Muscle of leg (tissue), 11 donors: ENCODE measurements around the gene TGM2. TPM values are rescaled to one million over a fixed set of nuclear protein-coding genes. Genes with fewer than 3 reads are reported as not detected.

Source experiments
- DNase-seq: peaks from one replicate; pipeline ENCODE4 v3.0.0; 2013
- H3K27ac ChIP-seq: one replicate; pipeline ENCODE4 v1.5.1; 2013; ENCODE audit warnings: mild to moderate bottlenecking, low read length, control low read depth
- H3K27me3 ChIP-seq: one replicate; pipeline ENCODE4 v1.6.1; 2013; ENCODE audit warnings: low read length; ENCODE audit not compliant: control insufficient read depth, insufficient read depth
- H3K36me3 ChIP-seq: one replicate; pipeline ENCODE4 v1.6.1; 2013; ENCODE audit warnings: low read length; ENCODE audit not compliant: control insufficient read depth, insufficient read depth
- H3K4me1 ChIP-seq: one replicate; pipeline ENCODE4 v1.6.1; 2013; ENCODE audit warnings: low read length; ENCODE audit not compliant: control insufficient read depth, insufficient read depth
- H3K4me3 ChIP-seq: one replicate; pipeline ENCODE4 v1.5.1; 2013; ENCODE audit warnings: low read length, control low read depth
- H3K9me3 ChIP-seq: replicated peaks from 2 replicates; pipeline ENCODE4 v1.6.1; 2013; ENCODE audit warnings: low read depth, low read length; ENCODE audit not compliant: control insufficient read depth
- WGBS: methylation state at CpG from one replicate; pipeline ENCODE4 v1.1.5; 2013; ENCODE audit warnings: missing lambda C conversion rate; ENCODE audit not compliant: insufficient coverage; 5-methylcytosine and 5-hydroxymethylcytosine counted together
- polyA plus RNA-seq, 8 donors: library from polyadenylated mRNA; unstranded; fragments of 120-200 nt; gene quantifications; one replicate each; pipeline versions ENCODE4 v1.2.1 to v1.2.3, GENCODE V29; 2013; ENCODE audit warnings: inconsistent platforms in 1 of 8, low replicate concordance in 1 of 8; ENCODE audit not compliant: insufficient read length in 8 of 8, insufficient read depth in 1 of 8
- total RNA-seq: library from RNA; stranded (reverse); fragments of 120-200 nt; gene quantifications from one replicate; pipeline ENCODE4 v1.2.4, GENCODE V29; 2013

Gene TGM2
- total and polyA plus RNA-seq, 9 donors: 10.1 to 40.9 (median 13.9) TPM

DNA sequence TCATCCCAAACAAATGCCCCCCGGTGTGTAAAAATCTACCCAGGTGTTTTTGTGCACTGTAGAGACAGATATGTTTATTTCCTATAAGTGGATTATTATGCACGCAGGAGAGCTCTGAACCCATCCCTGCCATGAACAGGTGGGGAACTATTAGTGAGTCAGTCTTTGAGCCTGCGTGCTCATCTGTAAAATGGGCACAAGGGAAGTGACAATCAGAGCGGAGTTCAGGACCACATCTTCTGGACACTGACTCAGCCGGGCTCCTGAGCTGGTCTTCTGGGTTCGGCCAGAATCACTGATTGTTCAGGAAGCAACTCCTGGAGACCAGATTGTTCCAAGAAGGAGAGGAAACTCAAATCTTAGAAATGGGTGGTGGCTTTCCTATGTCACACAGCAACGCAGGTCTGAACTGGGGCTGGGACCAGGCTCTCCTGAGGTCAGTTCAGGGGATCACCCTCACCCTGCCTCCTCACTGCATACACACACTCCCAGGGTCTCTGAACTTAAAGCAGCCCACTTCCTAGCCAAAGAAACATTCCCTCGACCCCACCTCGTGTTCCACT, 27.3 kb upstream of the TGM2 start:
- Histone ChIP-seq H3K36me3 (no peaks in the 10 kb centered on the region), H3K4me3 (no peak overlapping the region), H3K27me3 (no peaks in the 10 kb centered on the region), H3K4me1 (peaks cover 20% of the 10 kb centered on the region), H3K9me3 (no peaks in the 10 kb centered on the region), H3K27ac (no peak overlapping the region)
- WGBS: 65% methylated on average over 8 of the region's 9 CpGs
- DNase-seq: no peak

- Histone ChIP-seq H3K36me3 (no peaks in the 10 kb centered on the region), H3K27me3 (no peaks in the 10 kb centered on the region), H3K27ac (no peak overlapping the region), H3K9me3 (no peaks in the 10 kb centered on the region), H3K4me1 (peaks cover 20% of the 10 kb centered on the region), H3K4me3 (no peak overlapping the region)
- no peak for DNase-seq
- WGBS: 39% methylated on average over 4 of the region's 5 CpGs
Observed at GRCh38 chr20:38191654-38192053, 26.6 kb upstream of the TGM2 start.

- no peaks in the 10 kb centered on the region for H3K27me3 ChIP-seq
- no peak overlapping the region for H3K27ac ChIP-seq
- no peaks in the 10 kb centered on the region for H3K9me3 ChIP-seq
- H3K36me3 ChIP-seq: no peaks in the 10 kb centered on the region
- no peak for DNase-seq
- 31% methylated on average over 2 of the region's 3 CpGs for WGBS
- H3K4me1 ChIP-seq: peaks cover 14% of the 10 kb centered on the region
- H3K4me3 ChIP-seq: no peak overlapping the region
Observed at GRCh38 chr20:38190936-38191371, 25.9 kb upstream of the TGM2 start.

DNA sequence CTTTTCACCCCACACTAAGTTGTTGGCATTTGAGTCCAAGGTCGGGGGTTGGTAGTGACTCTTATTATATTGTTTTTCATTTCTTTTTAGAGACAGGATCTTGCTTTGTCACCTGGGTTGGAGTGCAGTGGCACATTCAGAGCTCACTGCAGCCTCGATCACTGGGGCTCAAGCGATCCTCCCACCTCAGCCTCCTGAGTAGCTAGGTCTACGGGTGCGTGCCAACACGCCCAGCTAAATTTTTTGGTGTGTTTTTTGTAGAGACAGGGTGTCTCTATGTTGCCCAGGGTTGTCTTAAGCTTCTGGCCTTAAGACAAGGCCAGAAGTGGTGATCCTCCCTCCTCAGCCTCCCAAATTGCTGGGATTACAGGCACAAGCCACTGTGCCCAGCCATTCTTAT, 25.1 kb upstream of the TGM2 start:
- H3K9me3 ChIP-seq: no peaks in the 10 kb centered on the region
- H3K4me1 ChIP-seq: peaks cover 8% of the 10 kb centered on the region
- no peak for DNase-seq
- no peak overlapping the region for H3K27ac ChIP-seq
- no peaks in the 10 kb centered on the region for H3K36me3 ChIP-seq
- H3K4me3 ChIP-seq: no peak overlapping the region
- no CpG with 5 or more reads among the region's 6 CpGs for WGBS
- H3K27me3 ChIP-seq: no peaks in the 10 kb centered on the region

DNA sequence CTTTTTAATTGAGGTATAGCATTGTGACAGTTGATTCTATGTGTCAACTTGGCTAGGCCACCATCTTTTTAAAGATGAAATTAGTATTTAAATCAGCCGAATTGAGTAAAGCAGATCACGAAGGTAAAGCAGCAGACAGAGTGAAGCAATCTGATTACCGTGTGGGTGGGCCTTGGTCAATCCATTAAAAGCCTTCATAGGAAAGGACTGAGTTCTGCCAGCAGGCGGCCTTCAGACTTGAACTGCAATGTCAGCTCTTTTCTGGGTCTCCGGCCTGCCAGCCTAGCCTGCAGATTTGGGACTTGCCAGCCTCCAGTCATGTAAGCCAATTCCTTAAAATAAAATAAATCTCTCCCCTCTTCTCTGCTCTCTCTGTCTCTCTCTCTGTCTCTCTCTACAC, 22.4 kb upstream of the TGM2 start:
- Histone ChIP-seq H3K27ac (no peak overlapping the region), H3K4me3 (no peak overlapping the region), H3K36me3 (no peaks in the 10 kb centered on the region), H3K9me3 (no peaks in the 10 kb centered on the region), H3K27me3 (no peaks in the 10 kb centered on the region), H3K4me1 (peaks cover 6% of the 10 kb centered on the region)
- DNase-seq: peak; percentile 47
- WGBS: 44% methylated on average over 5 of the region's 5 CpGs

DNA sequence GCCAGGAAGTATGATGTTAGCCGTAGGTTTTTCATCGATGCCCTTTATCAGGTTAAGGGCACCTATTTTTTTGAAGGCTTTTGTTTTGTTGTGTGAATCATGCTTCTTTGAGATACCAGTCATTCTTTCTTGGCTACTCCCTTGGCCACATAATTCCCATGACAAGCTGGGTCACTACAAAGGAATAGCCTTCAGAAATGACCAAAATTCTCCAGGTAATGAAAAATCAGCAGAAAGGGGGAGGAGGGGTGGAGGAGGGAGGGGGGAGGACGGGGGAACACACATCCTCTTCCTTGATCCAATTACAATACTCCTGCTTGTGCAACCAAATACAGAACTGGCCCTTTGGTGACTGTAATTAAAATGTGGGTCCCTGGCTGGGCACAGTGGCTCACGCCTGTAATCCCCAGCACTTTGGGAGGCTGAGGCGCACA, 21.7 kb upstream of the TGM2 start:
- no peaks in the 10 kb centered on the region for H3K9me3 ChIP-seq
- peaks cover 6% of the 10 kb centered on the region for H3K4me1 ChIP-seq
- no peak for DNase-seq
- no peaks in the 10 kb centered on the region for H3K27me3 ChIP-seq
- WGBS: no CpG with 5 or more reads among the region's 5 CpGs
- no peak overlapping the region for H3K4me3 ChIP-seq
- no peak overlapping the region for H3K27ac ChIP-seq
- no peaks in the 10 kb centered on the region for H3K36me3 ChIP-seq

DNA sequence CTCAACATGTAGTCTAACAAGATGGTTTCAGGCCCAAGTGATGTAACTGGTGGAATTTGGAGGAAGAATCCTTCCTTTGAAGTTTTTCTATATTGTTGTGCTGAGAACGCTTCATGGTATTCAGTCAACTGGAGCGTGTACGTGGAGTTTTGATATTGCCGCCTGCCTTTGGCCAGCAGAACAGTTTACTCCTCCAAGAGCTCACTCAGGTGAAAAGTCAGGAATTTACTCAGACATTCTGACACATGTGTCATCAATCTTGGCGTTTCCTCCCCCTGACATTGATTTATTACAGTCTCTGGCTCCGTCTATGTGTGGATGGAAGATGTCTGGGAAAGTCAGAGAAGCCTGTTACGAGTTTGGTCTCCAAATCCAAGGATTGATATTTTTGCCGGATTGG, 19.0 kb upstream of the TGM2 start:
- Histone ChIP-seq H3K36me3 (no peaks in the 10 kb centered on the region), H3K4me3 (no peak overlapping the region), H3K4me1 (no peaks in the 10 kb centered on the region), H3K27ac (no peak overlapping the region), H3K27me3 (no peaks in the 10 kb centered on the region), H3K9me3 (peaks cover 4% of the 10 kb centered on the region)
- no peak for DNase-seq
- 43% methylated on average over 5 of the region's 8 CpGs for WGBS

DNA sequence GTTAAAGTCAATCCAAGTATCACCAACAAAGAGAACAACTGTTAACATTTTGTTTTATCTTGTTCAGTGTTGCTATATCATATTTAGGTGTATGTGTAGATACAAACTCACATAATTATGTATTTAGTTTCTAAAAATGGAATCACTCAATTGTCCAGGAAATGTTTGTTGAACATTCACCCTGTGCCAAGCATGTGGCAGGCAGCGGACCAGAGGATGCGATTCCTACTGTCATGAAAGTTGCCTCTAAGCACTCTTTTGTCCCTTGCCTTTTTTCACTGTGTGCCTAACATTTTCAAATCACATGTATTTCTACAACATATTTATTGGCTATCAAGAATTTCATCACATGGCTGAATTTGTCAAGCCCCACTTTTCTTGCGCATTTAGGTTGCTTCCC, 16.9 kb upstream of the TGM2 start:
- no peaks in the 10 kb centered on the region for H3K4me1 ChIP-seq
- WGBS: 93% methylated on average over 3 of the region's 3 CpGs
- no peak overlapping the region for H3K4me3 ChIP-seq
- no peak overlapping the region for H3K27ac ChIP-seq
- H3K27me3 ChIP-seq: no peaks in the 10 kb centered on the region
- no peaks in the 10 kb centered on the region for H3K36me3 ChIP-seq
- peaks cover 4% of the 10 kb centered on the region for H3K9me3 ChIP-seq
- no peak for DNase-seq

GRCh38 chr20:38181207-38181801, 16.2 kb upstream of the TGM2 start:
- 82% methylated on average over 3 of the region's 7 CpGs for WGBS

GRCh38 chr20:38180781-38181180, 15.7 kb upstream of the TGM2 start:
- DNase-seq: no peak
- no peak overlapping the region for H3K4me3 ChIP-seq
- no peak overlapping the region for H3K27ac ChIP-seq
- H3K4me1 ChIP-seq: no peaks in the 10 kb centered on the region
- no peaks in the 10 kb centered on the region for H3K27me3 ChIP-seq
- no CpG with 5 or more reads among the region's 5 CpGs for WGBS
- no peaks in the 10 kb centered on the region for H3K36me3 ChIP-seq
- peaks cover 4% of the 10 kb centered on the region for H3K9me3 ChIP-seq

More at GRCh38 chr20:38181207-38181801, 16.2 kb upstream of the TGM2 start:
- H3K4me3 ChIP-seq: no peak overlapping the region
- H3K27me3 ChIP-seq: no peaks in the 10 kb centered on the region
- H3K4me1 ChIP-seq: no peaks in the 10 kb centered on the region
- no peak for DNase-seq
- H3K36me3 ChIP-seq: no peaks in the 10 kb centered on the region
- peaks cover 4% of the 10 kb centered on the region for H3K9me3 ChIP-seq
- no peak overlapping the region for H3K27ac ChIP-seq
